Neural cell (in vitro differentiated cells): ENCODE measurements around the gene NAP1L5. TPM values are rescaled to one million over a fixed set of nuclear protein-coding genes. Genes with fewer than 3 reads are reported as not detected.

ENCODE experiments used
- H2AFZ ChIP-seq: fragments of 200-600, 300-800 bp; sonication (generic), shearing (Covaris generic); 2 replicates; pipeline ENCODE4 v1.6.0; 2014; ENCODE audit warnings: low read depth, mild to moderate bottlenecking, antibody characterized with exemption, low read length, moderate library complexity
- H3F3A ChIP-seq: fragments of 200-600 bp; shearing (Covaris generic); 2 replicates; pipeline ENCODE4 v1.6.1; 2016; ENCODE audit warnings: mild to moderate bottlenecking, moderate library complexity, mixed read lengths, antibody characterized with exemption, low read length; ENCODE audit not compliant: insufficient read depth, poor library complexity, severe bottlenecking
- H3K27ac ChIP-seq: fragments of 200-600, 300-800 bp; sonication (generic), shearing (Covaris generic); 2 replicates; pipeline ENCODE4 v1.5.1; 2014; ENCODE audit warnings: mild to moderate bottlenecking, low read length, moderate library complexity
- H3K27me3 ChIP-seq: fragments of 300-800, 200-600 bp; sonication (generic), shearing (Covaris generic); 2 replicates; pipeline ENCODE4 v1.6.0; 2014; ENCODE audit warnings: mild to moderate bottlenecking, low read depth, low read length, moderate library complexity; ENCODE audit not compliant: insufficient read depth
- H3K36me3 ChIP-seq: fragments of 300-800, 200-600 bp; sonication (generic), shearing (Covaris generic); 2 replicates; pipeline ENCODE4 v1.5.1; 2014; ENCODE audit warnings: mild to moderate bottlenecking, antibody characterized with exemption, low read length, moderate library complexity; ENCODE audit not compliant: insufficient read depth
- H3K4me2 ChIP-seq: fragments of 300-800, 200-600 bp; sonication (generic), shearing (Covaris generic); 2 replicates; pipeline ENCODE4 v1.6.0; 2014; ENCODE audit warnings: mild to moderate bottlenecking, low read length
- H3K4me3 ChIP-seq: fragments of 300-800, 200-600 bp; sonication (generic), shearing (Covaris generic); 2 replicates; pipeline ENCODE4 v1.5.1; 2014; ENCODE audit warnings: mild to moderate bottlenecking, low read length, moderate library complexity
- H3K79me2 ChIP-seq: fragments of 200-600 bp; shearing (Covaris generic); replicated peaks from 2 replicates; pipeline ENCODE4 v1.6.0; 2014; ENCODE audit warnings: mild to moderate bottlenecking, low read length, moderate library complexity; ENCODE audit not compliant: insufficient read depth
- H3K9ac ChIP-seq: fragments of 300-800, 200-600 bp; sonication (generic), shearing (Covaris generic); 2 replicates; pipeline ENCODE4 v1.6.1; 2016; ENCODE audit warnings: mild to moderate bottlenecking, low read length, mixed read lengths
- H3K9me2 ChIP-seq: fragments of 200-600 bp; shearing (Covaris generic); 2 replicates; pipeline ENCODE4 v1.6.1; 2016; ENCODE audit warnings: mild to moderate bottlenecking, low read length, mixed read lengths; ENCODE audit not compliant: insufficient read depth
- H3K9me3 ChIP-seq: fragments of 200-600, 300-800 bp; sonication (generic), shearing (Covaris generic); 2 replicates; pipeline ENCODE4 v1.6.1; 2016; ENCODE audit warnings: mild to moderate bottlenecking, mixed run types, low read length, moderate library complexity, mixed read lengths
- H4K20me1 ChIP-seq: fragments of 200-600 bp; shearing (Covaris generic); 2 replicates; pipeline ENCODE4 v1.6.1; 2016; ENCODE audit warnings: mild to moderate bottlenecking, mixed run types; ENCODE audit not compliant: insufficient read depth
- CTCF ChIP-seq: fragments of 450-650 bp; IDR thresholded peaks from 2 replicates; pipeline ENCODE4 v1.5.1; 2014; ENCODE audit warnings: antibody characterized with exemption, mild to moderate bottlenecking, moderate library complexity; ENCODE audit not compliant: poor library complexity, severe bottlenecking
- EP300 ChIP-seq: fragments of 450-650 bp; conservative IDR thresholded peaks from 2 replicates; pipeline ENCODE4 v1.6.1; 2014; ENCODE audit warnings: antibody characterized with exemption, mild to moderate bottlenecking, moderate library complexity; ENCODE audit not compliant: poor library complexity, severe bottlenecking
- EZH2 ChIP-seq: fragments of 200-600, 300-800 bp; shearing (Covaris generic), sonication (generic); IDR thresholded peaks from 2 replicates; pipeline ENCODE4 v1.6.1; 2014; ENCODE audit warnings: antibody characterized with exemption, low read length, borderline replicate concordance, mild to moderate bottlenecking; ENCODE audit not compliant: insufficient read depth, poor library complexity, severe bottlenecking
- MXI1 ChIP-seq: fragments of 450-650 bp; conservative IDR thresholded peaks from 2 replicates; pipeline ENCODE4 v1.6.1; 2014; ENCODE audit warnings: antibody characterized with exemption, mild to moderate bottlenecking; ENCODE audit not compliant: poor library complexity, severe bottlenecking
- POLR2AphosphoS5 ChIP-seq: IDR thresholded peaks from 2 replicates; pipeline ENCODE4 v1.6.1; 2012
- RAD21 ChIP-seq: fragments of 450-650 bp; conservative IDR thresholded peaks from 2 replicates; pipeline ENCODE4 v1.6.1; 2014; ENCODE audit warnings: antibody characterized with exemption, mild to moderate bottlenecking, moderate library complexity
- REST ChIP-seq: IDR thresholded peaks from 2 replicates; pipeline ENCODE4 v1.6.1; 2012; ENCODE audit warnings: borderline replicate concordance
- SMC3 ChIP-seq: fragments of 450-650 bp; conservative IDR thresholded peaks from 2 replicates; pipeline ENCODE4 v1.6.1; 2014; ENCODE audit warnings: antibody characterized with exemption, mild to moderate bottlenecking, moderate library complexity; ENCODE audit not compliant: poor library complexity
- TAF1 ChIP-seq: IDR thresholded peaks from 2 replicates; pipeline ENCODE4 v1.6.1; 2012; ENCODE audit warnings: low read depth
- polyA plus RNA-seq: library from polyadenylated mRNA; depleted of rRNA; stranded (reverse); fragments of >200 nt; gene quantifications from 2 replicates; pipeline ENCODE4 v1.2.3, GENCODE V29; 2014

The NAP1L5 gene
- polyA plus RNA-seq, 1 donor from 2014 or later, result 53.1 TPM

- Histone ChIP-seq H2AFZ (no peak overlapping the region), H3K36me3 (peaks cover 9% of the 10 kb centered on the region), H3K4me3 (no peak overlapping the region), H3K27ac (no peak overlapping the region), H3K79me2 (no peaks in the 10 kb centered on the region), H3K9me3 (no peaks in the 10 kb centered on the region), H3K4me2 (no peak overlapping the region), H3K9me2 (no peaks in the 10 kb centered on the region), H3K9ac (no peak overlapping the region), H3K27me3 (no peaks in the 10 kb centered on the region), H3F3A (no peaks in the 10 kb centered on the region), H4K20me1 (no peaks in the 10 kb centered on the region)
- no peak for TF ChIP-seq MXI1
- TF ChIP-seq RAD21, result no peak
- no peak for TF ChIP-seq POLR2AphosphoS5
- no peak for TF ChIP-seq CTCF
- TF ChIP-seq EZH2, result no peak
- TF ChIP-seq TAF1, result no peak
- no peak for TF ChIP-seq SMC3
These were observed 26.8 kb upstream of the NAP1L5 start for GRCh38 chr4:88724406-88724805.

- no peaks in the 10 kb centered on the region for H3F3A ChIP-seq
- no peaks in the 10 kb centered on the region for H4K20me1 ChIP-seq
- H2AFZ ChIP-seq, result no peak overlapping the region
- H3K27ac ChIP-seq, result no peak overlapping the region
- no peak overlapping the region for H3K4me3 ChIP-seq
- H3K79me2 ChIP-seq, result no peaks in the 10 kb centered on the region
- no peaks in the 10 kb centered on the region for H3K9me3 ChIP-seq
- no peaks in the 10 kb centered on the region for H3K9me2 ChIP-seq
- no peaks in the 10 kb centered on the region for H3K27me3 ChIP-seq
- TF ChIP-seq EP300 (no peak), SMC3 (no peak), EZH2 (no peak), RAD21 (no peak), CTCF (no peak), TAF1 (no peak), REST (no peak)
- no peak overlapping the region for H3K4me2 ChIP-seq
- peaks cover 21% of the 10 kb centered on the region for H3K36me3 ChIP-seq
- no peak overlapping the region for H3K9ac ChIP-seq
These were observed 25.2 kb upstream of the NAP1L5 start for GRCh38 chr4:88722828-88723227.
